DOHH2 (cell line): Measurements from ENCODE around the gene LTBR.

Experiments used
- H3F3A ChIP-seq: fragments of 200-600 bp; sonication (generic), shearing (Covaris generic); 2 replicates; pipeline ENCODE4 v1.6.0; 2016; ENCODE audit warnings: antibody characterized with exemption, mild to moderate bottlenecking; ENCODE audit not compliant: control insufficient read depth, insufficient read depth
- H3K27ac ChIP-seq: fragments of 200-600 bp; sonication (generic); 2 replicates; pipeline ENCODE4 v1.5.1; 2014; ENCODE audit warnings: low read depth, mild to moderate bottlenecking, low read length, moderate library complexity
- H3K27me3 ChIP-seq: fragments of 200-600 bp; sonication (generic); 2 replicates; pipeline ENCODE4 v1.6.1; 2014; ENCODE audit warnings: mild to moderate bottlenecking, low read length, mixed read lengths; ENCODE audit not compliant: control insufficient read depth
- H3K36me3 ChIP-seq: fragments of 200-600 bp; sonication (generic); 2 replicates; pipeline ENCODE4 v1.6.1; 2014; ENCODE audit warnings: mild to moderate bottlenecking, low read length, moderate library complexity, mixed read lengths; ENCODE audit not compliant: control insufficient read depth
- H3K4me1 ChIP-seq: fragments of 200-600 bp; sonication (generic); 2 replicates; pipeline ENCODE4 v1.6.1; 2014; ENCODE audit warnings: mild to moderate bottlenecking, low read length, mixed read lengths; ENCODE audit not compliant: control insufficient read depth
- H3K4me2 ChIP-seq: fragments of 200-600 bp; sonication (generic); 2 replicates; pipeline ENCODE4 v1.6.0; 2014; ENCODE audit warnings: mild to moderate bottlenecking, low read length, moderate library complexity
- H3K4me3 ChIP-seq: fragments of 200-600 bp; sonication (generic); 2 replicates; pipeline ENCODE4 v1.5.1; 2014; ENCODE audit warnings: mild to moderate bottlenecking, low read length, mixed read lengths
- H3K79me2 ChIP-seq: fragments of 200-600 bp; sonication (generic); 2 replicates; pipeline ENCODE4 v1.6.1; 2014; ENCODE audit warnings: mild to moderate bottlenecking, low read length, mixed read lengths; ENCODE audit not compliant: control insufficient read depth
- H3K9me2 ChIP-seq: fragments of 200-600 bp; sonication (generic); replicated peaks from 2 replicates; pipeline ENCODE4 v1.6.1; 2014; ENCODE audit warnings: mild to moderate bottlenecking, low read length, mixed read lengths; ENCODE audit not compliant: control insufficient read depth
- H3K9me3 ChIP-seq: fragments of 200-600 bp; sonication (generic); 2 replicates; pipeline ENCODE4 v1.6.1; 2014; ENCODE audit warnings: antibody characterized with exemption, low read length, mixed read lengths; ENCODE audit not compliant: control insufficient read depth, insufficient read depth
- H4K20me1 ChIP-seq: fragments of 200-600 bp; sonication (generic); 2 replicates; pipeline ENCODE4 v1.6.0; 2014; ENCODE audit warnings: low read depth, mild to moderate bottlenecking, antibody characterized with exemption, low read length, moderate library complexity; ENCODE audit not compliant: control insufficient read depth, insufficient read depth
- CTCF ChIP-seq: fragments of 200-600 bp; sonication (generic); IDR thresholded peaks from one replicate; pipeline ENCODE4 v1.5.1; 2014; ENCODE audit warnings: antibody characterized with exemption, mild to moderate bottlenecking, low read depth, low read length; ENCODE audit not compliant: poor library complexity, severe bottlenecking
- EZH2phosphoT487 ChIP-seq: fragments of 200-600 bp; sonication (generic); IDR thresholded peaks from 2 replicates; pipeline ENCODE4 v1.6.1; 2017; ENCODE audit warnings: borderline replicate concordance, mild to moderate bottlenecking, antibody characterized with exemption, low read length, moderate library complexity, mixed read lengths

The LTBR gene

GRCh38 chr12:6372403-6373003 lies 11.5 kb upstream of the LTBR start:
- H3K4me2 ChIP-seq, result no peak overlapping the region
- H3F3A ChIP-seq, result no peaks in the 10 kb centered on the region
- no peak overlapping the region for H3K4me3 ChIP-seq
- no peak overlapping the region for H3K27ac ChIP-seq
- H4K20me1 ChIP-seq, result no peaks in the 10 kb centered on the region
- H3K9me3 ChIP-seq, result no peaks in the 10 kb centered on the region
- H3K36me3 ChIP-seq, result no peaks in the 10 kb centered on the region
- TF ChIP-seq EZH2phosphoT487 (no peak), CTCF (no peak)
- peaks cover 31% of the 10 kb centered on the region for H3K27me3 ChIP-seq
- H3K79me2 ChIP-seq, result no peaks in the 10 kb centered on the region
- H3K4me1 ChIP-seq, result peaks cover 17% of the 10 kb centered on the region
- no peaks in the 10 kb centered on the region for H3K9me2 ChIP-seq

- Histone ChIP-seq H3K4me1 (peaks cover 10% of the 10 kb centered on the region), H3K36me3 (no peaks in the 10 kb centered on the region), H3K27me3 (peaks cover 35% of the 10 kb centered on the region), H3K27ac (no peak overlapping the region), H3F3A (no peaks in the 10 kb centered on the region), H3K4me3 (no peak overlapping the region), H3K4me2 (no peak overlapping the region), H3K9me3 (no peaks in the 10 kb centered on the region), H3K9me2 (no peaks in the 10 kb centered on the region), H4K20me1 (no peaks in the 10 kb centered on the region), H3K79me2 (no peaks in the 10 kb centered on the region)
- no peak for TF ChIP-seq EZH2phosphoT487
- TF ChIP-seq CTCF, result no peak
Observed at GRCh38 chr12:6373022-6373787, 10.8 kb upstream of the LTBR start.

- H3K36me3 ChIP-seq, result no peaks in the 10 kb centered on the region
- no peaks in the 10 kb centered on the region for H4K20me1 ChIP-seq
- H3F3A ChIP-seq, result no peaks in the 10 kb centered on the region
- peaks cover 7% of the 10 kb centered on the region; the same call in 1 of the 2 replicates for H3K4me1 ChIP-seq
- TF ChIP-seq EZH2phosphoT487, result no peak
- H3K27me3 ChIP-seq, result peaks cover 40% of the 10 kb centered on the region
- no peak overlapping the region for H3K4me2 ChIP-seq
- no peaks in the 10 kb centered on the region for H3K9me2 ChIP-seq
- no peaks in the 10 kb centered on the region for H3K79me2 ChIP-seq
- H3K9me3 ChIP-seq, result no peaks in the 10 kb centered on the region
- no peak overlapping the region for H3K4me3 ChIP-seq
- no peak overlapping the region for H3K27ac ChIP-seq
Observed at GRCh38 chr12:6374028-6374785, 9.8 kb upstream of the LTBR start.
